ENCODE measurements around the gene NAALADL2.
"Not testable (repeated sequence)": the region's sequence is repeated elsewhere in the genome, so short reads cannot be mapped to it uniquely, and the experiment has no call there.

Gene NAALADL2

DNA sequence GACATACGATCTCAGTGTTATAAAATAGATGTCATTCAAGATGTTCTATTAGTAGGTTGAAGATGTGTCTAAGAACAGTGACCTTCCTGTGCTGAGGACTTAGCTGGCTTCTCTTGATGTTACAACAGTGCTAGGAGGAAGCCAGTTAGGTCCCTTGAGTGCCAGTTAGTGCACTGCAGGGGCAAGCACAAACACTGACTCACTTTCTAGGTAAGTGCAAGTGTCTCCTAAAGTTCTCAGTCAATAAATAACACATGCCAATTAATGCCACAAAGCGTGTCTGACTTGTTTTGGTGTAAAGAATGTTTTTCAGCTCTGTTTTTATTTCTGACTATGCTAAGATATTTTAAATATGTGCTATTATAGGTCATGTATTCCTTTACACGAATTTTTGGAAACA, 211.8 kb downstream of the NAALADL2 start:
- no peak for DNase-seq (ENCODE audit: low read depth in 2 of 2)

GRCh38 chr3:175073219-175073905, 214.2 kb downstream of the NAALADL2 start:
- no peak for DNase-seq (ENCODE audit: low read depth in 2 of 2)

DNA sequence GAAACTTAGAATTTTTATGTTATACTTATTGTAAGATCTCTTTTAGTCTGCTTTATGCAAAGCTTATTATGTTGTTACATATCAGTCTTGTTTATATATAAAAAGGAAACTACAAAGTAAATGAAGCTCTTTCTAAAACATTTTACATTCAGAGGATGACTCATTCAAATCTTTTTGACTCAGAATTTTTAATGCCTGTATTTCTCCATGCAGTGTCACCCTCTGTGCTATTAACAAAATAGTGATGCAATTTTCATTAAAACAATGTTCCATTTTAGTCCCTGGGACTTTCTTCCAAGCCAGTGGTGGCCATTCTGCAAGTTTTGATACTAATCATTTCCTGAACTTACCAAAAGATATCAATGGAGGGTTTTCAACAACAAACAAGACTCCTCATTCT, 216.1 kb downstream of the NAALADL2 start:
- DNase-seq (ENCODE audit: low read depth in 2 of 2), result no peak

GRCh38 chr3:175077216-175077615, 218.1 kb downstream of the NAALADL2 start:
- no peak for DNase-seq (ENCODE audit: low read depth in 2 of 2)

DNA sequence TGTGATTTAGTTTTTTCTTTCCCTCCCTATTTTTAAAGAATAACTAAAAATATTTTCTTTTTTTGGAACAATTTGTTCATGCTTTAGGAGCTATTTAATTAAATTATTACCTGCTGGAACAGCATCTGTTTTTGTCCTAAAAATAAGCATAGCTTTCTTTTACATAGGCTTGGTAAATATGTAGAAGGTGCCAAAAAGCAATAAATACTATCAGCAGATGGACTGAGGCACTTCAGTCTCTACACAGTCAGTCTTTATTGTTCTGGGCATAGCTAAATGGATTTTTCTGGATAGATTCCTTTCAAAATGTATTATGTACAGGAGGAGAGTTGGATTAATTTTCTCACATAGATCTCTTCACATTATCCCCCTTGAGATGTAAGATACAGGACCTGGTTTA, 223.5 kb downstream of the NAALADL2 start:
- DNase-seq (ENCODE audit: low read depth in 2 of 2), result no peak

DNA sequence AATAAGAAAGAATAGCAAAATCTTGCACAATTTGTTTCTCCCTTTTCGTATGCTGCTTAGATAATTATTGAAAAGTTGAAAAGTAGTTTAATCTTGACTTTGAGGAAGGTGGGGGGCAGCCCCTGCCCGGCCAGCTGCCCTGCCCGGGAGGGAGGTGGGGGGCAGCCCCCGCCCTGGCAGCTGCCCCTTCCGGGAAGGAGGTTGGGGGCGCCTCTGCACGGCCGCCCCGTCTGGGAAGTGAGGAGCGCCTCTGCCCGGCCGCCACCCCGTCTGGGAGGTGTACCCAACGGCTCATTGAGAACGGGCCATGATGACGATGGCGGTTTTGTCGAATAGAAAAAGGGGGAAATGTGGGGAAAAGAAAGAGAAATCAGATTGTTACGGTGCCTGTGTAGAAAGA, 228.0 kb downstream of the NAALADL2 start:
- not testable (repeated sequence) for DNase-seq (ENCODE audit: low read depth in 2 of 2)

GRCh38 chr3:175088766-175089380, 229.7 kb downstream of the NAALADL2 start:
- no peak for DNase-seq (ENCODE audit: low read depth in 2 of 2)

DNA sequence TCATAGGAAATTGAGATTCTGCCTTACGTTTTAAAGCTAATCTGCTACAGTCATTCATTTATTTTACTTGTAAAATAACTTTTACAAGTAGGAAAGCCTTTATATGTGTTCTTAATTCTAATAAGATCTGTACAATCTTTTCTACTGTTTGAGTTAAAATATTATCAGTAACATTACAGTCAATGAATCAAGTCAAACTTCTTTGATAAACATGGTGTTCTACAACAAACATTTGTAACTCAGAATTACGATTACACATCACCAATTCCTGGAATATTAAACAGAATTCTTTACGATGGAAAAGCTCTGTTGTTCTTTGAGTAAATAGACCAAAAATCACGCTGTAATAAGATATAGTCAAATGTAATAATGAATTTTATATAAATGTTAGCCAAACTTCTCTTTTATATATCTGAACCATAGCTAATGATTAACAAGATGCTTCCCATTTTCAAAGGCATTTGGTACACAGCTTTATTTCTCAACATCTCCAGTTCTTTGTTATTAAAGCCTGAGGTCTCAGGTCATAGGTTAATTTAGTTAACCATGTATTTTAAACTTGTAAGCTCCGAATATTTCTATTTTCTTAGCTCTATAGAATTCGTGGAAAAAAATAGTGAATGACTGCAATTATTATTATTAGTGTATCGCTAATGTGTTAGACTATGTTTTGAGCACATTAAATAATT, 232.4 kb downstream of the NAALADL2 start:
- DNase-seq (ENCODE audit: low read depth in 2 of 2), result no peak

GRCh38 chr3:175093748-175094147, 234.6 kb downstream of the NAALADL2 start:
- no peak for DNase-seq (ENCODE audit: low read depth in 2 of 2)

DNA sequence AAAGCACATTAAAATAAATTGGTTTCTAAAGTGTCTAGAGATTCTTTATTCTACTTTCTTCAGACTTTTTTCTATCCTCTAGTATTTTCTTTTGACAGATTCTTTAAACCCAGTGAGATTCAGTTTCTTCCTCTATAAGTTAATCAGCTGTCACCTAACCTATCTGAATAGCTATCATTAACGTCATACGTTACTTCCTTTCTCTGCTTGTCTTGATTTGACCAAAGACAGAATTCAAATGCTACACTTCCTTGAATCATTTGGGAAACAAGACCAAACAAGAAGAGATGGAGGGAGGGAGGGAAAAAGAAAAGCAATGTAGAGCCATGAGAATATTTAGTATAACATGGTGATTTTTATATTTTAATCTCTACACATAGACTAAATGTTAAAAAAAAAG, 235.2 kb downstream of the NAALADL2 start:
- no peak for DNase-seq (ENCODE audit: low read depth in 2 of 2)

- DNase-seq (ENCODE audit: low read depth in 2 of 2), result no peak
These were observed 239.5 kb downstream of the NAALADL2 start for GRCh38 chr3:175098644-175099043.

GRCh38 chr3:175102161-175102560, 243.0 kb downstream of the NAALADL2 start:
- no peak for DNase-seq (ENCODE audit: low read depth in 2 of 2)

GRCh38 chr3:175103298-175103697, 244.2 kb downstream of the NAALADL2 start:
- DNase-seq (ENCODE audit: low read depth in 2 of 2), result no peak

GRCh38 chr3:175105066-175105465, 245.9 kb downstream of the NAALADL2 start:
- no peak for DNase-seq (ENCODE audit: low read depth in 2 of 2)

- no peak for DNase-seq (ENCODE audit: low read depth in 2 of 2)
These were observed 248.1 kb downstream of the NAALADL2 start for GRCh38 chr3:175107231-175107630.

DNA sequence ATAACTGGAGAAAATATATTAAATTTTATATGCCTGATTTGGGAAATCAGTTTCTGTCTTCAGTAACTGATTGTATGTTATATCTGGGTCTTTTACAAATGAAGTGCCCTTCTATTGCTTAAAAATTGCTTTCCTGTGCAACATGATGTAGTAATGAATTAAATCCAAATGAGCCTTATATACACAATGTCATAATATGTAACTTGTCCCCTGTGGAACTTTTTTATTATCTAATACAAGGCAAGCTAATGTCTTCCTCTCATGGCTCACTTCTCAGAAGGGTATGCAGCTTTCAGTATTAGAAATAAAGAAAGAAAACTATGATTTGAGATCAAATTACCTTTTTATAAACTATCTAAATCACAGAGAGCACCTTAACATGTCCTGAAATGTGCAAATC, 248.9 kb downstream of the NAALADL2 start:
- DNase-seq (ENCODE audit: low read depth in 2 of 2), result no peak

- DNase-seq (ENCODE audit: low read depth in 2 of 2), result no peak
These were observed 249.5 kb downstream of the NAALADL2 start for GRCh38 chr3:175108613-175109151.

- no peak for DNase-seq (ENCODE audit: low read depth in 2 of 2)
These were observed 251.9 kb downstream of the NAALADL2 start for GRCh38 chr3:175111036-175111435.

DNA sequence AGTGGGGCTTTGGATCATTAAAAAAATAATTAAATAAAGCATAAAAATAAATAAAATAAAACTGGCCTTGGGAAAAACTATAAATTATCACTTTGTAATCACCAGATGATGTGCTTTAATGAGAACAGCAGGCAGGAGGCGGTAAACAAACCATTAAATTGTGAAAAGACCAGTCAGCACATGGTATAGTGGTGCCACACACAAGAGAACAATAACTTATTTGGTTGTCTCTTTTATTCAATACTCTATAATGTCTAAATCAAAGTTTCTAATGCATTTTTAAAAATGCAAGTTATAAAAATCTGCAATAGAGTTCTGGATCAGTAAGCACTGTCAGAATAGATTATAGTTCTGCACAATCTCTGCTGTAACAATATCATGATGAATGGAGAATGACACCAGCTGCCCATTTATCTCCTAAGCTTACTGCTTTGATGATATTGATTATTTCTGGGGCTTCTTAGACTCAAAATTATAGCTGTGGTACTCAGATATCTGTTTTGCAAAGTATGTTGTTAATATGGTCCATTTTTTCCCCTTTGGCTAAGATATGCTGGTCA, 259.3 kb downstream of the NAALADL2 start:
- DNase-seq (ENCODE audit: low read depth in 2 of 2), result no peak

- DNase-seq (ENCODE audit: low read depth in 2 of 2), result no peak
These were observed 262.1 kb downstream of the NAALADL2 start for GRCh38 chr3:175121225-175121624.

DNA sequence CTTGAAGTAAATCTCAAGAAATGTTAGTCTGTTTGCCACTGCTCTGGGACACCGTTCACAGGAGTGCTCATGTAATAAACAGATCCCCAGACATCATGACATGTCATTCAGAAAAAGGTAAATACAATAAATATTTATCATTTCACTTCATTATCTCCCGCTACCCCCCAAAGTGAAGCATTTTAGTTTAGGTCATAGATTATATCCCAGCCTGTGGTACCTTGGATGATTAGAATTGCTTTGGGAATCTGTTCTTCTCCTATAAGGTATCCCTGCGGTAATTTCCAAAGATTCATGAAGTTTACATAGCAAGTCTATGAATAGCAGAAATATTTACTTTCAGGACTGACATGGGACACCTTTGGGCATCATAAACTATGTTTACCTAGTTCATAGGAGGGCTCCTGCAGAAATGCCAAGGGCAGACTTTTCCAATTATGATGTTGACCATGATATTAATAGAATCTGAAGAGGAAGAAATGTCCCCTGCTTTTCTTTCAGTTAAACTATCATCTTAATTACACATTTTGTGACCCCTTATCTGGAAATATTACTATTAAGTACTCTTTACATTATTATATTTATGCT, 268.0 kb downstream of the NAALADL2 start:
- no peak for DNase-seq (ENCODE audit: low read depth in 2 of 2)

GRCh38 chr3:175129126-175129525, 270.0 kb downstream of the NAALADL2 start:
- DNase-seq (ENCODE audit: low read depth in 2 of 2), result no peak
